Glomerular endothelial cell (primary cell): Measurements from ENCODE around the gene PIGM. TPM values are rescaled to one million over a fixed set of nuclear protein-coding genes. Genes with fewer than 3 reads are reported as not detected.

ENCODE experiments used
- DNase-seq: peaks from one replicate; pipeline ENCODE4 v3.0.0-alpha.2; 2011; ENCODE audit warnings: low read depth, low spot score; ENCODE audit errors: extremely low read depth
- total RNA-seq: library from RNA; depleted of rRNA; stranded (reverse); fragments of >200 nt; gene quantifications from 2 replicates; pipeline ENCODE4 v1.2.3, GENCODE V29; 2015

PIGM gene
- total RNA-seq, 1 donor from 2014 or later: 3.2 TPM

- no peak for DNase-seq
Observed at GRCh38 chr1:160022330-160023310, 9.2 kb downstream of the PIGM start.

- no peak for DNase-seq
Observed at GRCh38 chr1:160021376-160022074, 10.3 kb downstream of the PIGM start.

GRCh38 chr1:160020196-160020595, 11.6 kb downstream of the PIGM start:
- no peak for DNase-seq

- DNase-seq: no peak
Observed at GRCh38 chr1:160018900-160019299, 12.9 kb downstream of the PIGM start.

- no peak for DNase-seq
Observed at GRCh38 chr1:160018347-160018746, 13.4 kb downstream of the PIGM start.

GRCh38 chr1:160017592-160017991, 14.2 kb downstream of the PIGM start:
- no peak for DNase-seq

GRCh38 chr1:160011781-160012180, 20.0 kb downstream of the PIGM start:
- no peak for DNase-seq

GRCh38 chr1:160009801-160010200, 22.0 kb downstream of the PIGM start:
- DNase-seq: no peak

- DNase-seq: no peak
Observed at GRCh38 chr1:160009081-160009480, 22.7 kb downstream of the PIGM start.

- DNase-seq: no peak
Observed at GRCh38 chr1:160007577-160008200, 24.1 kb downstream of the PIGM start.

- DNase-seq: peak; percentile 23
Observed at GRCh38 chr1:160006312-160006940, 25.4 kb downstream of the PIGM start.

- no peak for DNase-seq
Observed at GRCh38 chr1:160005070-160005469, 26.7 kb downstream of the PIGM start.

GRCh38 chr1:160004425-160004824, 27.4 kb downstream of the PIGM start:
- DNase-seq: no peak

GRCh38 chr1:160004001-160004400, 27.8 kb downstream of the PIGM start:
- no peak for DNase-seq

- no peak for DNase-seq
Observed at GRCh38 chr1:160001440-160001839, 30.4 kb downstream of the PIGM start.

- no peak for DNase-seq
Observed at GRCh38 chr1:159999204-159999603, 32.6 kb downstream of the PIGM start.

- DNase-seq: no peak
Observed at GRCh38 chr1:159996653-159997052, 35.1 kb downstream of the PIGM start.

- DNase-seq: no peak
Observed at GRCh38 chr1:159994896-159995295, 36.9 kb downstream of the PIGM start.

GRCh38 chr1:159993911-159994310, 37.9 kb downstream of the PIGM start:
- no peak for DNase-seq

GRCh38 chr1:159992161-159992560, 39.6 kb downstream of the PIGM start:
- no peak for DNase-seq

- no peak for DNase-seq
Observed at GRCh38 chr1:159991513-159991912, 40.3 kb downstream of the PIGM start.
